ENCODE data around the gene CAMSAP3. TPM values are rescaled to one million over a fixed set of nuclear protein-coding genes. Genes with fewer than 3 reads are reported as not detected.

Gene CAMSAP3
- total RNA-seq, 1 experiment from 2014 or later, result 28.4 TPM

DNA sequence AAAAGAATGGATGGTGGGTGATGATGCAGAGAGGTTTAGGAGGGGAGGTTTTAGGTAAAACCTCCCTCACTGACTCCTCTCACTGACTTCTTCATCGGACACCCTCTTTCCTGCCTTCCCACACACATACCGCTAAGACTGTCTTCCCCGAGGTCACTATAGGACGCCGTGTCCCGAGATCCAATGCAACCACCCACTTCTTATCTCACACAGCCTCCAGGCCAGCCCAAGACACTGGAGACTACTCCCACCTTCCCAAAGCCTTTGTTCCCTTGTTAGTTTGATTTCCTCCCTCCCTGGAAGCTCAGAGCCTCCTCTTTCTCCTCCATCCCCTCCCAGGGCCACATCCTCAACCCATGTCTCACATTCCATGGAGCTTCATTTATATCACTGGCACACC lies 16.5 kb upstream of the CAMSAP3 start:
- H3K79me1 ChIP-seq (ENCODE audit: insufficient read depth, low read depth, low read length, poor library complexity, severe bottlenecking), result no peaks in the 10 kb centered on the region
- no peak overlapping the region for H3K9ac ChIP-seq (ENCODE audit: extremely low read depth, insufficient read length, low read length)
- no peaks in the 10 kb centered on the region for H3K4me1 ChIP-seq (ENCODE audit: insufficient read depth, low read length)
- Mint-ChIP-seq H3K9me3 (no peaks in the 10 kb centered on the region), H3K36me3 (ENCODE audit: insufficient read depth in 1 of 3, low read depth in 3 of 3) (no peaks in the 10 kb centered on the region), H3K4me3 (no peak overlapping the region), H3K27me3 (ENCODE audit: low read depth) (peaks cover 60% of the 10 kb centered on the region), H3K4me1 (no peaks in the 10 kb centered on the region), H3K27ac (no peak overlapping the region)
- no CpG with 5 or more reads among the region's 6 CpGs for WGBS (ENCODE audit: extremely low coverage, insufficient read length, low lambda C conversion rate)
- H2BK5ac ChIP-seq (ENCODE audit: insufficient read length, low read length), result no peak overlapping the region
- no peak overlapping the region for H3K14ac ChIP-seq (ENCODE audit: insufficient read depth, low read length)
- no peak overlapping the region for H2BK120ac ChIP-seq (ENCODE audit: low read depth, low read length, poor library complexity, severe bottlenecking)
- TF ChIP-seq CTCF (conservative IDR thresholded peaks at IDR 0.05), result no peak
- no peaks in the 10 kb centered on the region for H3K27me3 ChIP-seq (ENCODE audit: insufficient read depth, low read length)
- no peak overlapping the region for H2BK12ac ChIP-seq (ENCODE audit: insufficient read length, low read depth, low read length)
- H3K56ac ChIP-seq (ENCODE audit: insufficient read length, low read depth, low read length), result no peak overlapping the region
- no peak overlapping the region for H3T11ph ChIP-seq (ENCODE audit: low read length)
- no peak overlapping the region for H2AFZ ChIP-seq (ENCODE audit: low read length)
- H3K18ac ChIP-seq (ENCODE audit: insufficient read length, low read depth, low read length), result no peak overlapping the region
- no peak overlapping the region for H3K27ac ChIP-seq (ENCODE audit: insufficient read length, low read depth, low read length)
- no peak for DNase-seq
- H2AK5ac ChIP-seq (ENCODE audit: insufficient read length, low read length), result no peak overlapping the region
- no peak overlapping the region for H3K4me2 ChIP-seq (ENCODE audit: insufficient read depth, insufficient read length, low read length)
- H2BK15ac ChIP-seq (ENCODE audit: low read depth, low read length), result no peak overlapping the region
- no peak overlapping the region for H2BK20ac ChIP-seq (ENCODE audit: low read depth, low read length, poor library complexity, severe bottlenecking)
- no peak overlapping the region for H4K8ac ChIP-seq (replicated peaks; ENCODE audit: insufficient read length, low read depth, low read length)
- H3K79me2 ChIP-seq (ENCODE audit: insufficient read depth, low read length), result no peaks in the 10 kb centered on the region
- no peaks in the 10 kb centered on the region for H4K20me1 ChIP-seq (ENCODE audit: control insufficient read depth, insufficient read depth, insufficient read length)
- H4K5ac ChIP-seq (ENCODE audit: insufficient read length, low read depth, low read length), result no peak overlapping the region
- H3K23me2 ChIP-seq (ENCODE audit: insufficient read length, low read depth, low read length, poor library complexity, severe bottlenecking), result no peaks in the 10 kb centered on the region
- no peak overlapping the region for H3K4ac ChIP-seq (ENCODE audit: low read depth, low read length)
- H3K23ac ChIP-seq (ENCODE audit: insufficient read length, low read depth, low read length), result no peak overlapping the region
- H3K9me3 ChIP-seq (ENCODE audit: control insufficient read depth, low read depth, low read length), result no peaks in the 10 kb centered on the region
- no peak overlapping the region for H4K91ac ChIP-seq (ENCODE audit: insufficient read length, low read depth, low read length)

All from H9 (cell line).